GM18502 (cell line): ENCODE results near the gene FGF14.

ENCODE experiments used
- ATAC-seq: cut with Tn5 transposase; IDR thresholded peaks from one replicate; pipeline ENCODE4 v1.9.1; 2021; ENCODE audit warnings: mild to moderate bottlenecking; ENCODE audit not compliant: unreplicated experiment, poor library complexity

The FGF14 gene

GRCh38 chr13:102261809-102262208, 140.0 kb downstream of the FGF14 start:
- no peak for ATAC-seq

DNA sequence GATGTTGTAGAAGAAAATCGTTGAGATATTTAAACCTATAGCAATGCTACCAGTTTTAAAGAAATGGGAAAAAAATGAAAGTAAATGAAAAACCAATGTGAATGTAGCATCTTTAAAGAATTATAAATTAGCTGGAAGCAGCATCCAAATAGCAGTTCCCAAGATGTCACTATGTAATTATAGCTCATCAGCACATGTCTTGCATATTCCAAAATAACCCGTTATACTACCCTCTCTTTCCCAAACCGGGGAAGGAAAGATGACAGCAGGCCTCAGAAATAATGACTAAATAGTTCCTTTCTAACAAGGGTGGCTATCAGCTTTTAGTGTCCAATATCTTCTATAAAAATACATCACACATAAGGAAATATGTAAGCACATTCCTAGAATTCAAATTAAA, 140.5 kb downstream of the FGF14 start:
- no peak for ATAC-seq

DNA sequence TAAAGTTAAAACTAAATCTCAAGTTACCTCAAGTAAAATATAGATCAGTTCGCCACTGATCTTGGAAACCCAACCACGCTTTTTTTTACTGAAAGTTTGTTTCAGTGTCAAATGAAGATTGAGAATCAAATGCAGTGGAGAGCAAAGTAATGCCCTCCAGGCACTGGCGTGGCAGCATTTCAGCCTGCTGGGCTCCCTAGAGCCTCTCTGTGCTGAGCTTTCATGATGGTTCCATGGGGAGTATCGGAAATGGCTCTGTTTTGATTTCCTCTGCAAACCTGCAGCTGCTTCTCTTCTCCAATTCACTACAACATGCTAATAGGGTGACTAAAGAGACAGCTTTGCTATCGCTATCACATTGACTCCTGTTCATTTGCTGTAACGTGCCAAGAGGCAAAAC, 141.6 kb downstream of the FGF14 start:
- no peak for ATAC-seq

GRCh38 chr13:102255409-102255808, 146.4 kb downstream of the FGF14 start:
- no peak for ATAC-seq

GRCh38 chr13:102251817-102252216, 150.0 kb downstream of the FGF14 start:
- no peak for ATAC-seq

GRCh38 chr13:102250448-102250847, 151.4 kb downstream of the FGF14 start:
- no peak for ATAC-seq

GRCh38 chr13:102244607-102245227, 157.1 kb downstream of the FGF14 start:
- no peak for ATAC-seq

- no peak for ATAC-seq
Observed at GRCh38 chr13:102240110-102240509, 161.7 kb downstream of the FGF14 start.

- ATAC-seq: no peak
Observed at GRCh38 chr13:102237230-102237629, 164.6 kb downstream of the FGF14 start.

- ATAC-seq: no peak
Observed at GRCh38 chr13:102236830-102237229, 165.0 kb downstream of the FGF14 start.

DNA sequence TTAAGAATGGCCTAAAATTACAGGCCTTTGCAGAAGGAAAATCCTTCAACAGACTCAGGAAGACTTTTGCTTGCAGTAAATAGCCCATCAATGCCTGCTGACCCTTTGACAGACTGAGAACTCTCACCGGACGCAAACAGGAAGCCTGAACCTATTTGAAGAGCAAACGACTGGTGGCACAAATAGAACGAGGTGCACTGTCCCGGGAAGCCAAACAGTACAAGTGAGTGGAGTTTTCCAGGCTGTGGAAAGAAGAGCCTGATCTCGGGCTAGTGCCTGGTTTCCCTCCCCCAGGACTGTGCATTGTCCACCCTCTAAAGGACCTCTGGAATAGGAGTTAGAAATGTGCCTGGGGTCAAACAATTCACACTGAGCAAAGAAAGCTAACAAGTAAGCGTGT, 165.5 kb downstream of the FGF14 start:
- no peak for ATAC-seq

DNA sequence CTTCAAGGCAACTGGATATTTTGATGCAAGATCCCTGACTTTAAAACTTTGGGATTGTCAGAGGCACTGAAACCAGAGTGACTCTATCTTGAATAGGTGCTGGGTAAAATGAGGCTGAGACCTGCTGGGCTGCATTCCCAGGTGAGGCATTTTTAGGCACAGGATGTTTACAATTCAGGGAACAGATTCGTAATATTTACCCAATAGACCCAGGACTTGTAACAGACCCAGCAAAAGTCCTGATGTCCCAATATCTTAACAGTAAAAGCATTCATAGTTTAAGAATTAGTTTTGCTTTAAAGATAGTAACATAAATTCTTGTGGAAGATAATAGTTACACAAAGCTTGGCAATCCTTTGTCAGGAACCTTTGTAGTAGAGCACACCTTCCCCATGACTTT, 166.2 kb downstream of the FGF14 start:
- ATAC-seq: no peak

- ATAC-seq: no peak
Observed at GRCh38 chr13:102234618-102235017, 167.2 kb downstream of the FGF14 start.

DNA sequence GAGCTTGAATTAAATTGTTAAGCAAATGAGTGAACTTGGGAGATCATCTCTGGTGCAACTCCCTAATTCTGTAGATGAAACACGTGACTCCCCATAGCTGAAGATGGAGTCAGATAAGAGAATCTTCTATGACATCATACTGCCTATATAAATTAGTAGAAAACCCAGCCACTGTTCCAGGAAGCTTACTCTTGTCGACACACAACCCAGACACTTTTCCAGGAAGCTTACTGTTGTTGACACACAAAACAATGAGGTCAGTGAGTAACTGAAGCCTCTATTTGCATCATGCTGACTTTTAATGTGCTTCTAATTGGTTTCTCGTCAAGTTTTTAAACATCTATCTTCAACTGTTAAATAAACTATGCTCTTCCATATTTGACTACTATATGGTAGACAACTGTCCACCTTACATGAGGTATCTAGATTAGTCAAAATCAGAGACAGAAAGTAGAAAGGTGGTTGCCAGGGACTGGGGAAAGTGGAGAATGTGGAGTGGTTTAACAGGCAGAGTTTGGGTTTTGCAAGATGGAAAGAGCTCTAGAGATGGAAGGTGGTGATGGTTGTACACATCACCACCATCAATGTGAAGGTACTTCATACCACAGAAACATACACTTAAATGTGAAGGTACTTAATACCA, 168.2 kb downstream of the FGF14 start:
- ATAC-seq: no peak

DNA sequence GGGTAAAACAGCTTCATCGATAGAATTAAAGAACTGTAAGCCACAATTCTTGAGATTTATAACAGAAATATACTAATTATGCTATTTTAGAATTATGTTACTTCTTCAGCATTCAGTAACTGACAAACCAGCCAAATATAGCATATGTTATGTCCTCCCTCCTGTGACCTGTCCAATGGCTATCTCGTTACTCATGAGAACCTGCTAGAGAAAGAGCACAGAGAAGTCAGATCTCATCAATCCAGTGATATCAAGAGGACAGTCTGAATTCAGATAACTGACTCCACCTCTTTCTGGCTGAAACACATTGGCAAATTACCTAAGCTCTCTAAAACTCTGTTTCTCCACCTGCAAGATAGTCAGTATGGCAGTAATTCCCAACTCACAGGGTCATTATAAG, 170.4 kb downstream of the FGF14 start:
- ATAC-seq: no peak

DNA sequence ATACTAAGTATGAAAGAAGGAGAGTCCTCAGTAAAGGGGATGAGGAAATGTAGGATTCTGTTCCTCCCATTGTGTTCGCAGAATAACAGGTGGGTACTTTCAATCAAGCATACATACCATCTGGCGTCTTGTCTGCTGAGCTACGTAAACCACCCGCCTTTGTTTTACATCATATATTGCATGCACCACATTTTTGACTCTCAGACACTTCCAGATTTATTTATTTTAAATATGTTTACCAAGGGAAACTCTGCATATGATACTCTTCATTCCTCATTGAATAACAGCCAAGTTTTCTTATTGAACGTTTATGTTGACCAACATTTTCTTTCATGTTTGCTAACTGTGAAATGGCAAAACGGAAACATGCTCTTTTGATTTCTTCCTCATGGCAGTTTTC, 174.1 kb downstream of the FGF14 start:
- no peak for ATAC-seq

- no peak for ATAC-seq
Observed at GRCh38 chr13:102226591-102226990, 175.3 kb downstream of the FGF14 start.

DNA sequence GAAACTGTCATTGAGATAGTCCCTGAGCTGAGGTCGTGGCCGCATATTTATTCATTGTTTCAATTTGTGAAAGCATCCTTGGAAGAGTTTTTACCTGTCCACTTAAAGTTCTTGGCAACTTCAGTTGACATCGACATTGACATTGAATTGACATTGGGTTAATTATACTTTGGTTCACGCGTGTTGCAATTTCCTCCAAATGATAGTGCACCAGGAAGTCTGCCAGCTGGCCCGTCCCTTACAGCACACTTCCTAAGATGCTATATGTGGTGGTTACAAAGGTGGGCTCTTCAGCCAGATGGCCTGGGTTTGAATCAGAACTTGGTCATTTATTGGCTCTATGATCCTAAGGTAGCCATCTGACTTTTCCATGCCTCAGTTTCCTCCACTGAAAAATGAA, 176.0 kb downstream of the FGF14 start:
- ATAC-seq: no peak

- no peak for ATAC-seq
Observed at GRCh38 chr13:102220681-102221228, 181.1 kb downstream of the FGF14 start.

GRCh38 chr13:102214956-102215355, 186.9 kb downstream of the FGF14 start:
- ATAC-seq: no peak

- no peak for ATAC-seq
Observed at GRCh38 chr13:102212729-102213128, 189.1 kb downstream of the FGF14 start.

GRCh38 chr13:102208347-102208746, 193.5 kb downstream of the FGF14 start:
- ATAC-seq: no peak
